ENCODE measurements around the gene PRKAG2. TPM values are rescaled to one million over a fixed set of nuclear protein-coding genes. Genes with fewer than 3 reads are reported as not detected.

Gene PRKAG2
- total RNA-seq, 1 donor from 2014 or later = 55.4 TPM

DNA sequence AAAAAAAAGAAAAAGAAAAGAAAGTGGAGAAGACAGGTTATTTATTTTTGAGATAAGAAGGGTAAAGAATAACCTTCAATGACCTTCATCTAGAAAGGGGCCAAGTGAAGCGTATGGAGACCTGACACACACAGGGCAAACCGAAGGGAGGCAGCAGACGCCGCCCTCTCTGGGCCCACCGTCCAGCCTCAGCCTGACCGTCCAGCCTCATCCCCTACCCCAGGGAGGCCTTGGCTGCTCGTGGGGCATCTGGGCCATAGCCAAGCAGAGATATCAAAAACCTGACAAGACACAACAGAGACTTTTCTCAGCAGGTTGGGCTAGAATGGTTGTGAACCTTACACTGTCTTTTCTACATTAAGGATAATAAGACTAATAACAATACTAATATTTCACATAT, 10.9 kb downstream of the PRKAG2 start:
- no peak for DNase-seq (ENCODE audit: low spot score)

DNA sequence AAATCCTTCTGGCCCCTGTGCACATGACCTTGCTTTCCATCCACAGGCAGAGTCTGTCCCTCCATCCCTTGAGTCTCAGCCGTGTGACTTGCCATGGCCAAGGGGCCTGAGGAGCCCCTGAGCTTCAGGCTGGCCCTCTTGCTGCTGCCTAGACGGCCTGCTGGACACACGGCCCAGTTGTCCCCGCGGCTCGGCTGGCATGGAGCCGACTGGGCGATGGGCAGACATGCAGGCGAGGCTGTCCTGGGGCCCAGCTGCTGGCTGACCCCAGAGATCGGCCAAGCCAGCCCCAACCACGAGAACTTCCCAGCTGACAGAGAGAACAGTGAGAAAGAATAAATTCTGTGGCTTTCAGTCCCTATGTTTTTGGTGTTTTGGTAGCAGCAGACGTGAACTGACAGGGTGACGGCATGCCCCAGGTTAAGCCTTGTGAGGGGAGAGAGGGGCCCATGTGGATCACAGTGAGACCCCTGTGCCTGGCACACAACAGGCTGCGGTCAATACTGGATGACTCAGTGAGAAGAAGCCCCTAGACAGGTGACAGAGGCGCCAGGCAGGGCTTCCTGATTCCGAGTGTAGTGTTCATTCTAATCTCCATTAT, 11.7 kb downstream of the PRKAG2 start:
- DNase-seq (ENCODE audit: low spot score) = no peak

DNA sequence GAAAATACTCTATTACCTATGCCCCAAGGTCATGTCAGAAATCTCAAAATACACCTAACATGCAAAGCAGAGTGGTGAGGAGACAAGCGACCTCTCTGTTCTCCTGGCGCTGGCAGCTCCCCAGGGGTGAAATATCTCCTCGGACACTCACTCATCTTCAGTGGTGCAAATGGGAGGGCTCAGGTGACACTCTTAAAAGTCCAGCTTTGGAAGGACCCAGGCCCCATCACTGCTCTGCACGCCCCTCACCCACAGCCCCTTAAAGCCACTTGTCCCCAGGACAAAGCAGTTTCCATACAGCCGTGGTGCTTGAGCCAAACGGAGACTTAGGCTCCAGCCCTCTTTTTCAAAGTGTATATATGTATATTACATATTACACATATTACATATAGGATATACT, 12.4 kb downstream of the PRKAG2 start:
- no peak for DNase-seq (ENCODE audit: low spot score)

DNA sequence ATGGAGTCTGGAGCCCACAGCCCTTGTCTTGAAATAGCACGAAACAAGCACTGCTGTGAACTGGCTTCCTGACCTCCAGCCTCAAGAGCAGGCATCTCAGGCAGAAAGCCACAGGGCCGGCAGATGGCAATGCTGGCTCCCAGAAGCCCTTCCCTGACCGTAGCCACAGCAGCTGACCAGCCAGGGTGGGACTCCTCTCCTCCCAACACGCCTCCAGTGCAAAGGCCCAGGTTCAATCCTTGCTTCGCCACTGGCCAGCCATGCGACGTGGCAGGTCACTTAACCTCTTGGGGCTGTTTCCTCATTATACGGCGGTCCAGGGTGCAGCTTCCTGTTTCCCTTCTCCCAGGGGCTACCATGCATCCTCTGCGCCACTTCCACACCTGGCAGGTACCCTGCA, 12.8 kb downstream of the PRKAG2 start:
- no peak for DNase-seq (ENCODE audit: low spot score)

DNA sequence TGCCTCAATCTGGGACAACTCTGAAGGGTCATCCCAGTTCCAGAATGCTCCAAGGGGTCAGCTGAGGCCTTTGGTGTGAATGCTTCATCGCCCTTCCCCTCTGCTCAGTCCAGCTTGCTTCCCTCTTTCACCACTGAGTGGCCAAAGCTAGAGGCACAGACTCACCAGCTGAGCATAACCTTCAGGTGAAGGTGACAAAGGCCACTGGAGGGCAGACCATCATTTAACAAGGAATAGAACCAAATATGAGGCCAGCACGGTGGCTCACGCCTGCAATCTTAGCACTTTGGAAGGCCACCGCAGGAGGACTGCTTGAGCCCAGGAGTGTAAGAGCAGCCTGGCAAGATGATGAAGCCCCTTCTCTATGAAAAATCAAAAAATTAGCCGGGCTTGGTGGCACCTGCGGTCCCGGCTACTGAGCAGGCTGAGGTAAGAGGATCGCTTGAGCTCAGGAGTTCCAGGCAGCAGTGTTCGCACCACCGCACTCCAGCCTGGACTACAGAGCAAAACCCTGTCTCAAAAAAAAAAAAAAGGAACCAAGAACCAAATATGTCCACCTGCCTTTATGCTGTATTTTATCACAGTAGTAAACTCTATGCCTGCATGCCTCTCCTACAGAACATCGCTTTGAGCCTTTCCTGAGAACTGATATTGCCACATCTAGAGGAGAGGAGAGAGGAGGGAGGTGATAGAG, 13.4 kb downstream of the PRKAG2 start:
- DNase-seq (ENCODE audit: low spot score) = no peak

DNA sequence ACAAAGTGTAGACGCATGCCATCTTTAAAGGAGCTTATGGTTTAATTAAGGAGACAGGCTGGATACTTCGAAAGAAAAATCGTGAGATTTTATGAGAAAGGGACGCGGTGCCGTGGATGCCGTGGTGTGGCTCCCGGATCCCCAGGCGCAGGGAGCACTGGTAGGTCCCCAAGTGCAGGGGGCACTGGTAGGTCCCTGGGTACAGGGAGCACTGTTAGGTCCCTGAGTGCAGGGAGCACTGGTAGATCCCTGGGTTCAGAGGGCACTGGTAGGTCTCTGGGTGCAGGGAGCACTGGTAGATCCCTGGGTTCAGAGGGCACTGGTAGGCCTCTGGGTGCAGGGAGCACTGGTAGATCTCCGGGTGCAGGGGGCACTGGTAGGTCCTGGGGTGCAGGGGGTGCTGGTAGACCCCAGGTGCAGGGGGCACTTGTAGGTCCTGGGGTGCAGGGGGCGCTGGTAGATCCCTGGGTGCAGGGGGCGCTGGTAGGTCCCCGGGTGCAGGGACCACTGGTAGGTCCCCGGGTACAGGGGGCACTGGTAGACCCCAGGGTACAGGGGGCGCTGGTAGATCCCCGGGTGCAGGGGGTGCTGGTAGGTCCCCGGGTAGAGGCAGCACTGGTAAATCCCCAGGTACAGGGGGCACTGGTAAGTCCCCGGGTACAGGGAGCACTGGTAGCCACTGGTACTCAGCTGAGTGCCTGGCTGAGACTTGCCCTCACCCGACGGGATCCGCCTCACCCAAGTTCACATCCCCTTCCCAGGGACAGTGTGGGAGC, 14.1 kb downstream of the PRKAG2 start:
- no peak for DNase-seq (ENCODE audit: low spot score)

DNA sequence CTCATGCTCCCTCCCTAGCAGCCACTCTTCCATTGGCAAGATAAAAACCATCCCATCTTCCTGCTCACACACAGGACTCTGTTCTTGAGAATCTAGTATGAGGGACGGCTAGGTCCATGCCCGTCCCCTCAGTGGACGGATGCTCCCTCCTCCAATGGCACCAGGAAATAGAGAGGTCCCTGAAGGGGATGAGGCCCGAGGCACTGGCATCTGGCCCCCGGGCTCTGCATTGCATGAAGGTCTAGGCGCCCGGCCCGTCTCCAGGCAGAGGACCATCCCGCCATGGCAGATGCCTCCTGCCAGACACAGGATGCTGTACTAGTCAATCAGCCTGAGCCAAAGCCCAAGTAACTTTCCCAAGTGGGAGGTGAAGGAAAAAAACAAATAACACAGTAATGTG, 15.0 kb downstream of the PRKAG2 start:
- DNase-seq (ENCODE audit: low spot score) = no peak

DNA sequence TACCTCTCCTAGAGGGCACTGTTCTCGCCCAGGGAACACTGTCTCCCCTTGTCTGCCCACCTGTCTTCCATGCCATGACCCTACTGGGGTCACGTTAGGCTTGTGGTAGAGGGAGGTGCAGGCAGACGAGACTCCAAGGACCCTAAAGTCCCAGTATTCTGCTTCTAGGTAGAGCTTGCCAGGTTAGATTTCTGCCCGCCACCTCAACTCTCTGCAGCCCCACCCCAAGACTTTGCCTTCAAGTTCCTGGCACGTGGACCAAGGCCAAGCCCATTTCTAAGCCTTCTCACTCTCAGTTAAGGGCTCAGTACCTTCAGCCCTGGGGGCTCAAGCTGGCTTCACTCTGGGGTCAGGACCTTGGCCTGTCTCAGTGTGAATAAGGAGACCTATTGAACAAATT, 16.1 kb downstream of the PRKAG2 start:
- no peak for DNase-seq (ENCODE audit: low spot score)

DNA sequence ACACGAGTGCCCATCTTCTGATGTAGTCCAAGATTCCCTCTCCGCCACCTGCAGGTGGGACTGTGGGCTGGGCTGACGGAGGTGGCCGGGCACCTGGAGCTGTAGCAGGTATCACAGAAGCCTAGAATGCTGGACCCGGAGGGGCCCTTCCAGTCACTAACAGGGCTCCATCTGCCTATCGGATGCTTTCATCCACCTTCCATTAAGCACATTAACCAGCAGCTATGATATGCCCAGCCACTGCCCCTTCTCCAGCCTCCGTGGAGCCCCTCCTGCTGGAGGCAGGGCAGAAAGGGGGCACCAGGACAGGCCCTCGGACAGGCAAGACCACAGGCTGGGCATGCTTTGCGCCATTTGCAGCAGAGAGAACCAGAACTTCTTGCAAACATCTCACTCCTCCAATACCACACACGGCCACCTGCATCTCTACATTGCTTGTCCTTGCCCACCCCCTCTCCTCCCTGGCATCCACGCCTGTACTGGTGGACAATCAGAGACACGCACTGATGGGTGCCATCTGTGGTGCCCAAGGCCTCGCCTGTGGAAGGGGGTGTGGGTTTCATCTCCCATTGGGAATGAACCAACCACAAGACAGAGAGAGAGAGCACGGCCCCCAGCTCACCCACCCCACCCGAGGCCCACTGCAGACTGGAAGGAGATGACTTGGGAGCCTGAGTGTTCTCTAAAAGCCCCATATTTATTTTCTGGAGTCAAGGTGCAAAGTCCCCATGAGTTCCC, 16.8 kb downstream of the PRKAG2 start:
- no peak for DNase-seq (ENCODE audit: low spot score)

DNA sequence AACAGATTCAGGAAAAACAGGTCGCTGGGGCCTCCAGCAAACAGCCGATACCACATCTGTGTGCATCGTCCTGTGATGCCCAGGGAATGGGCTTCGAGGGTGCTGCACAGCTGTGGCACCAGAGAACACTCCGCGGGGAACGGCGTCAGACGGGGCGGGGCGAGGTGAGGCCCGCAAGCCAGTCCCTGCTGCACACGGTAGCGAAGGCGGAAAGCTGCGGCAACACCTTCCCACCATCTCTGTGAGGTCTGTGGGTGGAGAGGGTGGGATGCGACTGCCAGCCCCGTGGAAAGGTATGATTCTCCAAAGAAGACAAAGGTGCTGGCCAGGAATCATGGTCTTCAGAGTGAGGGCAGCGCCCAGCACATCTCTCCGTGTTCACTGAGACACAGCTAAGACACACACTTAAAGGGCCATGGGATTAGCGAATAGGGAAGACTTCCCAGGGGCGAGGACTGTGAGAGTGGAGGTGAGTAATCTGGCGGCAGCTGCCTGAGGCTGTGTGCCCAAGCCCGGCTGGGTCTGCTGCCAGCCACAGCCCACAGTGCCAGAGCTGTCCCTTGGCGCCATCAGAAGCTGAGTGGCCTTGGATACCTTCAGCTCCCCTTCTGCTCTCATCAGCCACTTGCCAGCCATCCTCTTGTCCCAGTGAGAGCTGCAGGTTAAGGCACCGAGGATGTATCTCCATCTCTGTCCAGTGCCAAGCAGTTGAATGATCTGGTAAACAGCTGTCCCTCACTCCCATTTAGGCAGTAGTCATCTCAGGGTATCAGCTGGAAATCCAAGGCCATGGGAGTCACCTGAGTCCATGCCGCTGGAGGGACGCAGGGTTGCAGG, 17.6 kb downstream of the PRKAG2 start:
- DNase-seq (ENCODE audit: low spot score) = no peak

DNA sequence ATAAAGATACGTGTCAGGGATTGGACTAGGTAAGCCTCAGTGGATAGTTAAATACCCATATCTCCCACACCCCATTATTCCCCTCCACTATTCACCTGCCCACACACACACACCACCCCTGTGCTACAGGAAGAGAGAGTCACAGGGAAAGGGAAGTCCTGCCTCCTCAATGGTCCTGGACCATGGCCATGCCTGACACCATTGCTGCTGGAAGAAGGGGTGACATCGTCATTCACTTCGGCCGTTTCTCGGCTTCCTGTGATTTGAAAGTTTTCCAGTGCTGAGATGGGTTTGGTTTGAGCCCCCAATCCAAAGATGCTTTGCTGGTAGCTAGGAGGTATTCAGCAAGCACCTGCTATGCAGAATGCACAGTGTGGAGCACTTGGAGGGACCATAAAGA, 18.5 kb downstream of the PRKAG2 start:
- no peak for DNase-seq (ENCODE audit: low spot score)

DNA sequence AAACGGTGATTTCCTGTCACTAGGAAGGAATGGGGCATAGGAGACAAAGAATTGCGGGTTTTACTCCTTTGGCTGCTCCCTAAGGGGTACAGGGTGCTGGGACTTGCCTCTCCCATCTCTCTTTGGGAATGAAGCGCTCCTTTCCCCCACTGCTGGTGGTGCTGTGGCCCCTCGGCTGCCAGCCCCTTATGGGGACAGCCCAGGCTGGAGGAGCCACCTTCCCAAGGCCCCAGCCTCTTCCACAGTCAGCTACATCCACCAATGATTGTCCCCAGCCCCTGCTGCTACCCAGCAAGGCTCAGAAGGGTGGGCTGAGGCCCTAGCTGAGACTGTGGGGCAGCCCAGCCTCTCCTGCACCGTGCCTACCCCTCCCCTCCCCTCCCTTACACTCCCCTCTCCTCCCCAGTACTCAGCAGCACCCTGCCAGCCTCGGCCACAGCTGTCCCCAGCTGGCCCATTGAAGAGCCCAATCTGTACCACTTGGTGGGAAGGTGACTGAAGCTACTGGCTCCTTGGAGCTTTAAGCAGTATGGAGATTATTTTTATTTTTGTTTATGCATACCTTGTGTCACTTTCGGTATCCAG, 19.0 kb downstream of the PRKAG2 start:
- DNase-seq (ENCODE audit: low spot score) = no peak

DNA sequence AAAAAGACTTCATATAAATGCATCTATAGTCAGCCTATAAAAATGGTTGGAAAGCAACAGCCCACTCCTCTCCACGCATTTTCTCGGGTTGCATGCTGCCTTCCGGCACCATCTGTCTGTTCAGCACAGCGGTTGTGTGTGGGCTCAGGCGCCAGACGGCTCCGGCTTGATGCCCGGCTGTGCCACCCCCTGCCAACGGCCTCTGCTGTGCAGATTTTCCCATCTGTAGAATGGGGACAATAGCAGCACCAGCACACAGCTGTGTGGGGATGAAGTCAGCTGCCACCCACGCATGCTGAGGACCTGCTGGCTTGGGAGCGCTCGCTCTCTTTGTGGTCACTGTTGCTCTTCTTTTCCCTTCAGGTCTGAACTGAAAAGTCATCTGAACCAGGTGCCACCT, 19.5 kb downstream of the PRKAG2 start:
- no peak for DNase-seq (ENCODE audit: low spot score)

DNA sequence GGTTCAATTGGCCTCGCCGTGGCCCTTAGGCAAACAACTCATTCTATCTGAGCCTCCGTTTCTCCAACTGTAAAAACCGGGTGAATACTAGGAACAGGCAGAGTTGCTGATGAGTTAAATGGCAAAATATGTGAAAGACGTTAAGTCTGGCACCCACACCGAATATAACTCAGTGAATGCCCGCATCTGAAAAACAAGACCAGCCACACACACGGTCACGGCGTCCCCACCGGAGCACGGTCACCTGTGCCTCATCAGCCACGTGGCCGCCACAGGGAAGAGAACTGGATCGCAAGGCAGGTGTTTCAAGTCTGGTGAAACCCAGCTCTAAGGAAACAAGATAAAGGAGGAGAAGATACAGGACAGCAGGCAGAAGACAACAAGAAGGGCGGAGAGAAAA, 20.4 kb downstream of the PRKAG2 start:
- no peak for DNase-seq (ENCODE audit: low spot score)

DNA sequence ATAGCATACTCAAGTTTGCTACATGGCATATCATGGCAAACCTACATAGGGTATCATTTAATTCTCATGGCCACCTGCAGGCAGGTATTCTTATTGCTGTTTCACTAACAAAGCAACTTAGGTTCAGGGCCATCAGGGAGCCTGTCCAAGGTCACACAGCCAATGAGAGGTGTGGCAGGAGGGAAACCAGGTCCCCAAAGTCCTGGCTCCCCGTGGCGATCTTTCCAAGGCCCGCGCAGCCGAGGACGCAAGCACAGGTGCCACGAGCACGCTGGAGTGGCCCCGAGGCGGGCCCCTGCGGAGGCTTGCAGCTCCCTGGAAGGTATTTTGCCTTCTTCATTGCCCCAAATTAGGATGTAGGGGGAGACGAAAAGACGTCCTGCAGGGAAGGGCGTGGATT, 20.8 kb downstream of the PRKAG2 start:
- DNase-seq (ENCODE audit: low spot score) = no peak

DNA sequence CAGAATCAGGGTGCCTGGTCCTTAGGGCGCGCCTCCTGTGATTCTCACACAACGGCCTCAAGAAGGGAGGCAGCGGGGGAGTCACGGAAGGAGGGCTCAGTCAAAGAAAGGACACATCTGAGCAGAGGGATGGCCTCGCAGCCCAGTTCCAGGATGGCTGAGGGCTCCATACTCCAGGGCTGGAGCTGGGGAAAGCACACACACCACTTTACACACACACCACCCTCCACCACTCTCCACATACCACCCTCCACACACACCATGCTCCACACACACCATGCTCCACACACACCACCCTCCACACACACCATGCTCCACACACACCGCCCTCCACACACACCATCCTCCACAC, 22.2 kb downstream of the PRKAG2 start:
- no peak for DNase-seq (ENCODE audit: low spot score)

DNA sequence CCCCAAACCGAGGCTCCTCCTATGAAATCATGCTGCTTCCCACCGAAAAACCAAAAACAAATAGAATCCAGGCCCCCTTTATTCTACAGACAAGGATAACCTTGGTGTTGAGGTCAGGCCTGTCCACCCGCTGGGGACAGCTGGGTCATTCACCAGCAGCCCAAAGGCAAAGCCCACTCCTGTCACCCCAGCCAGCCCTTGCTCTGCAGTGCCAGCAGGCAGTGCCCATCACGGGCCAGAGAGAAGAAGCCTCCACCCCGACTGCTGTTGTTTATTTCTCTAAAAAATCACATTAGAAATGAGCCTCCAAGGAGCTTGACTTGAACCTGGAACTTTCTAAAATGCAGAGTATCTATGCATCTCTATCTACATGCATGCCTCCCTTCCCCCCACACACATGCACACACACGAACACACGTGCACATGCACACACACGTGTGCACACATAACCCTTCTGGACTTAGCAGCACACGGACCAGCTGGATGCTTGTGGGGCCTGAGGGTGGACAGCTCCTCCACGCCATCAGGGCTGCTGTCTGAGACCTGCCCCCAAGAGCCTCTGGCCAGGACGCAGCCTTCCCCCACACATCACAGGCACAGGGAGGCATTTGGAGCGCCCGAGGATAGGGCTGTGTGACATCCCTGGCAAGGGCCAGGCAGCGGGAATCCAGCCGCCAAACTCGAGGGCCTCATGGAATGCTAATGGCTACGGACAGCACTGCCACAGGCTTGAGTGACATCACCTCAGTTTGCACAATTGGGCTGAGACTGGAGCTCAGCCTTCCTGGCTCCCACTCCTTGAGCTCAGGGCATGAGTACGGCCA, 22.8 kb downstream of the PRKAG2 start:
- no peak for DNase-seq (ENCODE audit: low spot score)

DNA sequence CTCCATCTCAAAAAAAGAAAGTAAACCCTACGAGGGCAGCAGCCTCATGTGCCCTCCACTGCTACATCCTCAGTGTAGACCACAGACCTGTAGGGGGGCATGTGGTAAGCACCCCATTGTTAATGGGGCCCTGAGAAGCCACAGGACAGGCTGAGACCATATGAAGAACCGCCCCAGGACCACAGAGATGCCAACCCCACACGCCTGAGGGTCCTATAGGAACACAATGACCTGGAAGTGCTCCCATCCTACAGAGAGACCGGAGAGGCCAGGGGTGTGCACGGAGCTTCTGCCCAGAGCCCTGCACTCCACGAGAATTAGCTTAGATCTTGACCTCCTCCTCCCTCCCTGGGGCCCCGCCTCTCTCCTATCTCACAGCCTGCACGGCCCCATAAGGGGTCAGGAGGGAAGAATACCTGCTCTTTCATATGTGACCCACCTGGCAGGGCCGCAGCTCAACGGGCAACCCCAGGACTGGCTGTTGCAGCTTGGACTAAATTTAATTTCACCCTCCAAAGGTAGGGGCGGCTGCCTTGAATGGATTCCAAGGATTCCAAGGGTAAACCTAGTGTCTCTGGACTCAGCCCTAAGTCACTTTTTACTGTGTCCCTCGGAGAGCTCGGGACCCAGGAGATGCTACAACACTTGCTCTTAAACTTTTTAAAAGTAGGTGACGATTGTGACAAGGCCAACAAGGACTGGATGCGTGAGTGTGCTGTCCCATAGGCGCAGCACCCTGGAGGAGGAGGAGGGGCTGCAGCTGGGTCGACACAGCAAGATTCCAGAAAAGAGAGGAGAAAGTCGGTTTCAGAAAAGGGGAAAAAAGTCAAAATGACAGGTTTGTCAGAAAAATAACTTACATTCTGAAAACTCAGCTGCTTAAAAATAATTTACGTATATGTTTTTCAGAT, 24.2 kb downstream of the PRKAG2 start:
- no peak for DNase-seq (ENCODE audit: low spot score)

DNA sequence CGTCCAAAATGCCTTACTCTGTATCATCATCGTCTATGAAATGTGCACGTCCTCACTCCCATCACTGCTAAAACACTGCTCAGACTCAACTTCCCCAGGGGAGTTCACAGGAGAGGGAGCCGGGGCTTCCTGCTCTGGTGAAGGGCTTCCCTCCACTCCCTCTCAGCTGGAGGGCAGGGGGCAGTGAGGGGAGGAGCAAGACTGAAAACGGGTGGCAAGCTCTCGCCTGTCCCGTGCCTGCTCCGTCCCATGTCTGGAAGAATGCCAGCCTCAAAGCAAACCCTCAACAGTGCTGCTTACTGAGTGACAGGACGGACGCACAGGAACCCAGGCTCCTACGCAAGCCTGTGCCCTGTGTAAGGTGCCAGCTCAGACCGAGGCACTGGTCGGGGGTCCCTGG, 25.1 kb downstream of the PRKAG2 start:
- DNase-seq (ENCODE audit: low spot score) = peak; percentile 67

All from ureter (tissue), 1 donor.